Mesenchymal stem cell (in vitro differentiated cells and primary cell): ENCODE results near the gene CRHR1.

Experiments
- DNase-seq: peaks from one replicate; pipeline ENCODE4 v3.0.0-alpha.2; 2013
- H2AFZ ChIP-seq: one replicate; pipeline ENCODE4 v1.6.1; 2013; ENCODE audit warnings: low read depth, mild to moderate bottlenecking, control low read depth, inconsistent platforms, low read length, moderate library complexity
- H2AK5ac ChIP-seq: 2 replicates; pipeline ENCODE4 v1.6.1; 2013; ENCODE audit warnings: low read length, moderate library complexity, mild to moderate bottlenecking, inconsistent platforms; ENCODE audit not compliant: severe bottlenecking
- H2BK120ac ChIP-seq: one replicate; pipeline ENCODE4 v1.6.1; 2013; ENCODE audit warnings: low read depth, mild to moderate bottlenecking, inconsistent platforms, low read length, moderate library complexity
- H2BK12ac ChIP-seq, 2 experiments: one replicate each; pipeline ENCODE4 v1.6.1; 2013; ENCODE audit warnings: inconsistent platforms in 2 of 2, low read length in 2 of 2, mild to moderate bottlenecking in 2 of 2, moderate library complexity in 2 of 2, control low read depth in 1 of 2
- H2BK15ac ChIP-seq: one replicate; pipeline ENCODE4 v1.6.1; 2013; ENCODE audit warnings: mild to moderate bottlenecking, low read depth, inconsistent platforms; ENCODE audit not compliant: poor library complexity, severe bottlenecking
- H2BK5ac ChIP-seq: 2 replicates; pipeline ENCODE4 v1.6.1; 2013; ENCODE audit warnings: low read depth, mild to moderate bottlenecking, low read length, control low read depth, inconsistent platforms; ENCODE audit not compliant: poor library complexity, severe bottlenecking
- H3K14ac ChIP-seq, 2 experiments: one replicate each; pipeline ENCODE4 v1.6.1; 2013; ENCODE audit warnings: inconsistent platforms in 2 of 2, low read length in 2 of 2, control low read depth in 1 of 2, mild to moderate bottlenecking in 1 of 2, moderate library complexity in 1 of 2
- H3K18ac ChIP-seq, 2 experiments: one replicate each; pipeline ENCODE4 v1.6.1; 2013; ENCODE audit warnings: inconsistent platforms in 2 of 2, low read length in 2 of 2, control low read depth in 1 of 2, low read depth in 1 of 2, mild to moderate bottlenecking in 1 of 2
- H3K23ac ChIP-seq, 2 experiments: one replicate each; pipeline ENCODE4 v1.6.1; 2013; ENCODE audit warnings: inconsistent platforms in 2 of 2, low read length in 2 of 2, mild to moderate bottlenecking in 2 of 2, moderate library complexity in 2 of 2, control low read depth in 1 of 2
- H3K27ac ChIP-seq: 2 replicates; pipeline ENCODE4 v1.5.1; 2013; ENCODE audit warnings: mild to moderate bottlenecking, moderate library complexity, low read length, control low read depth, inconsistent platforms; ENCODE audit not compliant: poor library complexity, severe bottlenecking
- H3K27me3 ChIP-seq, 2 experiments: 2 replicates each; pipeline versions ENCODE4 v1.6.1 to v1.7.0; 2013; ENCODE audit warnings: low read length in 2 of 2, mild to moderate bottlenecking in 2 of 2, moderate library complexity in 2 of 2, control low read depth in 1 of 2, inconsistent platforms in 1 of 2; ENCODE audit not compliant: control insufficient read depth in 1 of 2, insufficient read depth in 1 of 2
- H3K36me3 ChIP-seq, 2 experiments: 2 replicates each; pipeline versions ENCODE4 v1.6.1 to v1.7.0; 2013; ENCODE audit warnings: low read length in 2 of 2, control low read depth in 1 of 2, inconsistent platforms in 1 of 2, low read depth in 1 of 2, mild to moderate bottlenecking in 1 of 2; ENCODE audit not compliant: insufficient read depth in 2 of 2, control insufficient read depth in 1 of 2
- H3K4ac ChIP-seq, 2 experiments: one replicate each; pipeline ENCODE4 v1.6.1; 2013; ENCODE audit warnings: inconsistent platforms in 2 of 2, low read length in 2 of 2, mild to moderate bottlenecking in 2 of 2, moderate library complexity in 2 of 2, control low read depth in 1 of 2, low read depth in 1 of 2
- H3K4me1 ChIP-seq: 2 replicates; pipeline ENCODE4 v1.6.1; 2013; ENCODE audit warnings: low read depth, low read length, control low read depth; ENCODE audit not compliant: control insufficient read depth, insufficient read depth
- H3K4me2 ChIP-seq: 2 replicates; pipeline ENCODE4 v1.6.1; 2013; ENCODE audit warnings: low read length, mild to moderate bottlenecking, inconsistent platforms; ENCODE audit not compliant: poor library complexity, severe bottlenecking
- H3K4me3 ChIP-seq, 2 experiments: 2 replicates each; pipeline versions ENCODE4 v1.5.1 to v1.7.0; 2013; ENCODE audit warnings: low read length in 2 of 2, mild to moderate bottlenecking in 2 of 2, control low read depth in 1 of 2, low read depth in 1 of 2; ENCODE audit not compliant: insufficient read depth in 1 of 2
- H3K79me1 ChIP-seq: replicated peaks from 2 replicates; pipeline ENCODE4 v1.6.1; 2013; ENCODE audit warnings: mild to moderate bottlenecking, control low read depth, low read length, inconsistent platforms; ENCODE audit not compliant: poor library complexity, severe bottlenecking
- H3K9ac ChIP-seq: 2 replicates; pipeline ENCODE4 v1.7.0; 2013; ENCODE audit warnings: mild to moderate bottlenecking, low read length, moderate library complexity
- H3K9me3 ChIP-seq: 2 replicates; pipeline ENCODE4 v1.7.0; 2013; ENCODE audit warnings: mild to moderate bottlenecking, low read length; ENCODE audit not compliant: control insufficient read depth
- H4K8ac ChIP-seq: one replicate; pipeline ENCODE4 v1.6.1; 2013; ENCODE audit warnings: inconsistent platforms, mild to moderate bottlenecking, low read length, moderate library complexity
- H4K91ac ChIP-seq: one replicate; pipeline ENCODE4 v1.6.1; 2013; ENCODE audit warnings: mild to moderate bottlenecking, low read length, inconsistent platforms
- WGBS: methylation state at CpG from one replicate; pipeline ENCODE4 v1.1.7; 2013; ENCODE audit warnings: mixed read lengths; 5-methylcytosine and 5-hydroxymethylcytosine counted together

The CRHR1 gene

GRCh38 chr17:45849536-45849990 is 65.4 kb downstream of the CRHR1 start:
- Histone ChIP-seq H3K14ac (no peak overlapping the region), H3K4ac (no peak overlapping the region), H3K9me3 (no peaks in the 10 kb centered on the region), H3K18ac (no peak overlapping the region), H2AK5ac (no peak overlapping the region), H3K27me3 (peaks cover 31 to 69% of the 10 kb centered on the region in 2 experiments), H2BK120ac (no peak overlapping the region), H2AFZ (no peak overlapping the region), H3K9ac (no peak overlapping the region), H4K91ac (no peak overlapping the region), H4K8ac (no peak overlapping the region), H3K23ac (no peak overlapping the region), H3K4me2 (no peak overlapping the region), H3K36me3 (no peaks in the 10 kb centered on the region), H3K79me1 (no peaks in the 10 kb centered on the region), H3K27ac (no peak overlapping the region), H3K4me3 (no peak overlapping the region), H2BK12ac (no peak overlapping the region), H2BK5ac (no peak overlapping the region), H3K4me1 (no peaks in the 10 kb centered on the region), H2BK15ac (no peak overlapping the region)
- DNase-seq = no peak
- WGBS = 75% methylated on average over 6 of the region's 7 CpGs

- Histone ChIP-seq H3K9ac (no peak overlapping the region), H2AK5ac (no peak overlapping the region), H4K8ac (no peak overlapping the region), H2BK5ac (no peak overlapping the region), H3K4me1 (no peaks in the 10 kb centered on the region), H2BK15ac (no peak overlapping the region), H3K23ac (no peak overlapping the region), H2BK12ac (no peak overlapping the region), H3K4ac (no peak overlapping the region), H3K9me3 (no peaks in the 10 kb centered on the region), H4K91ac (no peak overlapping the region), H3K14ac (no peak overlapping the region), H2AFZ (no peak overlapping the region), H3K4me2 (no peak overlapping the region), H3K27me3 (peaks cover 28 to 69% of the 10 kb centered on the region in 2 experiments), H3K36me3 (no peaks in the 10 kb centered on the region), H3K79me1 (no peaks in the 10 kb centered on the region), H3K18ac (no peak overlapping the region), H3K27ac (no peak overlapping the region), H3K4me3 (no peak overlapping the region), H2BK120ac (no peak overlapping the region)
- WGBS = 84% methylated on average over 4 of the region's 4 CpGs
- no peak for DNase-seq
These were observed 65.9 kb downstream of the CRHR1 start for GRCh38 chr17:45850011-45850410.

DNA sequence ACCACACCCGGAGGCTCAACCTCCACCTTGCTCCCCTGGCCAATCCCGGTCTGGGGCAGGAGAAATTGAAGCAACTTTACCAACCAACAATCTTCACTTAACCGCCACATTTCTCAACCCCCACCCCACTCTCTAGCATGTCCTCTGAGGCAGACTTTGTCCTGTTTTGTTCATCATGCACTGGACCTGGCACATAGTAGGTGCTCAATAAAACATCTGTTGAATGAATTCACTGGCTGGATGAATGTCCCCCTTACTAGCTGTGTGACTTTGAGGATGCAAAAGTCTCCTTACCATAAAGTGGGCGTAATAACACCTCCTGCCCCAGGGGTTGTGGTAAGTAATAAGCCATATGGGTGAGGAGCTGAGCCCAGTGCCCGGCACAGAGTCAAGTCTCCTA is 66.3 kb downstream of the CRHR1 start:
- Histone ChIP-seq H3K27me3 (peaks cover 28 to 68% of the 10 kb centered on the region in 2 experiments), H3K18ac (no peak overlapping the region), H3K23ac (no peak overlapping the region), H2BK5ac (no peak overlapping the region), H3K27ac (no peak overlapping the region), H2BK15ac (no peak overlapping the region), H2BK12ac (no peak overlapping the region), H4K8ac (no peak overlapping the region), H3K9me3 (no peaks in the 10 kb centered on the region), H3K9ac (no peak overlapping the region), H3K79me1 (no peaks in the 10 kb centered on the region), H3K4me1 (no peaks in the 10 kb centered on the region), H3K4me2 (no peak overlapping the region), H3K4me3 (no peak overlapping the region), H3K14ac (no peak overlapping the region), H4K91ac (no peak overlapping the region), H3K36me3 (no peaks in the 10 kb centered on the region), H2AFZ (no peak overlapping the region), H2AK5ac (no peak overlapping the region), H2BK120ac (no peak overlapping the region), H3K4ac (no peak overlapping the region)
- WGBS = 88% methylated on average over 5 of the region's 5 CpGs
- DNase-seq = no peak

GRCh38 chr17:45851022-45851421 is 66.9 kb downstream of the CRHR1 start:
- no peak for DNase-seq
- peak overlapping the region; percentile 25 for H4K91ac ChIP-seq
- no peaks in the 10 kb centered on the region for H3K4me1 ChIP-seq
- no peak overlapping the region for H3K14ac ChIP-seq
- H3K9ac ChIP-seq = no peak overlapping the region
- no peak overlapping the region for H2BK120ac ChIP-seq
- H3K9me3 ChIP-seq = no peaks in the 10 kb centered on the region
- no peaks in the 10 kb centered on the region for H3K79me1 ChIP-seq
- H3K4me2 ChIP-seq = no peak overlapping the region
- H3K18ac ChIP-seq = no peak overlapping the region
- H3K27me3 ChIP-seq = peaks cover 28 to 63% of the 10 kb centered on the region in 2 experiments
- no peak overlapping the region for H2AK5ac ChIP-seq
- H4K8ac ChIP-seq = no peak overlapping the region
- 86% methylated on average over 6 of the region's 6 CpGs for WGBS
- H3K23ac ChIP-seq = no peak overlapping the region
- H2BK12ac ChIP-seq = no peak overlapping the region
- no peak overlapping the region for H2BK15ac ChIP-seq
- H2BK5ac ChIP-seq = no peak overlapping the region
- no peaks in the 10 kb centered on the region for H3K36me3 ChIP-seq
- no peak overlapping the region for H2AFZ ChIP-seq
- H3K27ac ChIP-seq = no peak overlapping the region
- no peak overlapping the region for H3K4me3 ChIP-seq
- H3K4ac ChIP-seq = no peak overlapping the region
